Omental fat pad (tissue), 4 donors: ENCODE measurements around the gene CREM. TPM values are rescaled to one million over a fixed set of nuclear protein-coding genes. Genes with fewer than 3 reads are reported as not detected.

Experiments
- ATAC-seq: fragments of 150-250 bp; one replicate; pipeline ENCODE4 v1.9.1; 2016; ENCODE audit warnings: mild to moderate bottlenecking, moderate library complexity; ENCODE audit not compliant: low FRiP score
- DNase-seq: peaks from one replicate; pipeline ENCODE4 v3.0.0-alpha.2; 2019; ENCODE audit warnings: low spot score
- CTCF ChIP-seq, 3 donors: fragments of 450-650 bp; IDR thresholded peaks; one replicate each; pipeline ENCODE4 v1.5.1; 2016 to 2017; ENCODE audit warnings: antibody characterized with exemption in 3 of 3, mild to moderate bottlenecking in 3 of 3, moderate library complexity in 2 of 3
- total RNA-seq, 4 donors: library from RNA; depleted of rRNA; stranded (reverse); fragments of >200 nt; gene quantifications; one replicate each; pipeline ENCODE4 v1.1.0, GENCODE V29; 2016

Gene CREM
- total RNA-seq, 4 donors from 2014 or later = 43.3 to 159 (median 74.2) TPM

GRCh38 chr10:35225204-35225603 is 98.6 kb downstream of the CREM start:
- DNase-seq (no peak), ATAC-seq (no peak)
- TF ChIP-seq CTCF (IDR thresholded peaks at IDR 0.05) = no peak

GRCh38 chr10:35226507-35226906 is 99.9 kb downstream of the CREM start:
- DNase-seq (no peak), ATAC-seq (no peak)
- TF ChIP-seq CTCF (IDR thresholded peaks at IDR 0.05) = no peak

- TF ChIP-seq CTCF (IDR thresholded peaks at IDR 0.05) = no peak
- no peak for DNase-seq
Measured at GRCh38 chr10:35228058-35228457, 101.4 kb downstream of the CREM start.

GRCh38 chr10:35231646-35232045 is 105.0 kb downstream of the CREM start:
- DNase-seq (no peak), ATAC-seq (no peak)
- no peak for TF ChIP-seq CTCF (IDR thresholded peaks at IDR 0.05)

More at GRCh38 chr10:35228058-35228457, 101.4 kb downstream of the CREM start:
- no peak for ATAC-seq

GRCh38 chr10:35232527-35232926 is 105.9 kb downstream of the CREM start:
- DNase-seq (no peak), ATAC-seq (no peak)
- no peak for TF ChIP-seq CTCF (IDR thresholded peaks at IDR 0.05)

GRCh38 chr10:35234073-35234472 is 107.4 kb downstream of the CREM start:
- no peak for ATAC-seq
- no peak for TF ChIP-seq CTCF (IDR thresholded peaks at IDR 0.05)
- DNase-seq = no peak

- TF ChIP-seq CTCF (IDR thresholded peaks at IDR 0.05) = no peak
- no peak for DNase-seq
- ATAC-seq = no peak
Measured at GRCh38 chr10:35236739-35237138, 110.1 kb downstream of the CREM start.
